ENCODE data around the gene NAMPT. TPM values are rescaled to one million over a fixed set of nuclear protein-coding genes. Genes with fewer than 3 reads are reported as not detected.

Gene NAMPT
- total and polyA plus RNA-seq, 9 of the 15 experiments (the other 6 are each of a cell fraction or from before 2014, with no cell fraction given): 41.1 to 160 (median 106) TPM

DNA sequence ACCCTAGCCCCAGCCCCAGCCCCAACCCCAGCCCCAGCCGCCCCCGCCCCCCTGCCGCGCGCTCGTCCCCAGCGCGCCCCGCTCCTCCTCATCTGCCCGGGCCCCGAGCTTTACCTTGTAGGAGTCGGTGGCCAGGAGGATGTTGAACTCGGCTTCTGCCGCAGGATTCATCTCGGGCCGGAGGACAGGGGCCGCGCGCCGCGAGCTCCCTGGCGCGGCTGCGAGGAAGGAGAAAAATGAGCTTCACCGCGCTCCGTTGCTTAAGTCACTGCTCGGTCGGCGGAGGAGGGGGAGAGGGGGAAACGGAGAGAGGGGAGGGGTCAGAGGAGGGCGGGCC, at the start of gene NAMPT (continued):
- TF ChIP-seq, protein P1, sequence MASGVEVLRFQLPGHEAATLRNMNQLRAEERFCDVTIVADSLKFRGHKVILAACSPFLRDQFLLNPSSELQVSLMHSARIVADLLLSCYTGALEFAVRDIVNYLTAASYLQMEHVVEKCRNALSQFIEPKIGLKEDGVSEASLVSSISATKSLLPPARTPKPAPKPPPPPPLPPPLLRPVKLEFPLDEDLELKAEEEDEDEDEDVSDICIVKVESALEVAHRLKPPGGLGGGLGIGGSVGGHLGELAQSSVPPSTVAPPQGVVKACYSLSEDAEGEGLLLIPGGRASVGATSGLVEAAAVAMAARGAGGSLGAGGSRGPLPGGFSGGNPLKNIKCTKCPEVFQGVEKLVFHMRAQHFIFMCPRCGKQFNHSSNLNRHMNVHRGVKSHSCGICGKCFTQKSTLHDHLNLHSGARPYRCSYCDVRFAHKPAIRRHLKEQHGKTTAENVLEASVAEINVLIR (CRISPR knock-in tag; IDR thresholded peaks at IDR 0.05): no peak
- TF ChIP-seq SREBF2 (CRISPR knock-in tag; IDR thresholded peaks at IDR 0.05) (no peak), SUPT5H (IDR thresholded peaks at IDR 0.05) (peak; percentile 79), HNRNPL (IDR thresholded peaks at IDR 0.05; ENCODE audit: low read depth, low read length) (no peak), ZNF212 (CRISPR knock-in tag; IDR thresholded peaks at IDR 0.05) (no peak), GTF2E2 (tag; IDR thresholded peaks at IDR 0.05) (peak; percentile 51; the same call in 1 of the 2 replicates), ZNF140 (CRISPR knock-in tag; IDR thresholded peaks at IDR 0.05) (no peak), ZNF589 (CRISPR knock-in tag; IDR thresholded peaks at IDR 0.05; ENCODE audit: low read depth) (peak; percentile 63; the same call in 1 of the 2 replicates), MBD2 (IDR thresholded peaks at IDR 0.05; ENCODE audit: borderline replicate concordance, low read depth) (no peak), HCFC1 (IDR thresholded peaks at IDR 0.05; ENCODE audit: low read depth, low read length) (no peak), SLC30A9 (CRISPR knock-in tag; IDR thresholded peaks at IDR 0.05) (no peak), PHF20 (IDR thresholded peaks at IDR 0.05; ENCODE audit: partially characterized antibody) (no peak)
- TF ChIP-seq, protein P2, sequence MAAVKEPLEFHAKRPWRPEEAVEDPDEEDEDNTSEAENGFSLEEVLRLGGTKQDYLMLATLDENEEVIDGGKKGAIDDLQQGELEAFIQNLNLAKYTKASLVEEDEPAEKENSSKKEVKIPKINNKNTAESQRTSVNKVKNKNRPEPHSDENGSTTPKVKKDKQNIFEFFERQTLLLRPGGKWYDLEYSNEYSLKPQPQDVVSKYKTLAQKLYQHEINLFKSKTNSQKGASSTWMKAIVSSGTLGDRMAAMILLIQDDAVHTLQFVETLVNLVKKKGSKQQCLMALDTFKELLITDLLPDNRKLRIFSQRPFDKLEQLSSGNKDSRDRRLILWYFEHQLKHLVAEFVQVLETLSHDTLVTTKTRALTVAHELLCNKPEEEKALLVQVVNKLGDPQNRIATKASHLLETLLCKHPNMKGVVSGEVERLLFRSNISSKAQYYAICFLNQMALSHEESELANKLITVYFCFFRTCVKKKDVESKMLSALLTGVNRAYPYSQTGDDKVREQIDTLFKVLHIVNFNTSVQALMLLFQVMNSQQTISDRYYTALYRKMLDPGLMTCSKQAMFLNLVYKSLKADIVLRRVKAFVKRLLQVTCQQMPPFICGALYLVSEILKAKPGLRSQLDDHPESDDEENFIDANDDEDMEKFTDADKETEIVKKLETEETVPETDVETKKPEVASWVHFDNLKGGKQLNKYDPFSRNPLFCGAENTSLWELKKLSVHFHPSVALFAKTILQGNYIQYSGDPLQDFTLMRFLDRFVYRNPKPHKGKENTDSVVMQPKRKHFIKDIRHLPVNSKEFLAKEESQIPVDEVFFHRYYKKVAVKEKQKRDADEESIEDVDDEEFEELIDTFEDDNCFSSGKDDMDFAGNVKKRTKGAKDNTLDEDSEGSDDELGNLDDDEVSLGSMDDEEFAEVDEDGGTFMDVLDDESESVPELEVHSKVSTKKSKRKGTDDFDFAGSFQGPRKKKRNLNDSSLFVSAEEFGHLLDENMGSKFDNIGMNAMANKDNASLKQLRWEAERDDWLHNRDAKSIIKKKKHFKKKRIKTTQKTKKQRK (IDR thresholded peaks at IDR 0.05; ENCODE audit: borderline replicate concordance, low read depth, low read length): no peak
- TF ChIP-seq, protein P3, sequence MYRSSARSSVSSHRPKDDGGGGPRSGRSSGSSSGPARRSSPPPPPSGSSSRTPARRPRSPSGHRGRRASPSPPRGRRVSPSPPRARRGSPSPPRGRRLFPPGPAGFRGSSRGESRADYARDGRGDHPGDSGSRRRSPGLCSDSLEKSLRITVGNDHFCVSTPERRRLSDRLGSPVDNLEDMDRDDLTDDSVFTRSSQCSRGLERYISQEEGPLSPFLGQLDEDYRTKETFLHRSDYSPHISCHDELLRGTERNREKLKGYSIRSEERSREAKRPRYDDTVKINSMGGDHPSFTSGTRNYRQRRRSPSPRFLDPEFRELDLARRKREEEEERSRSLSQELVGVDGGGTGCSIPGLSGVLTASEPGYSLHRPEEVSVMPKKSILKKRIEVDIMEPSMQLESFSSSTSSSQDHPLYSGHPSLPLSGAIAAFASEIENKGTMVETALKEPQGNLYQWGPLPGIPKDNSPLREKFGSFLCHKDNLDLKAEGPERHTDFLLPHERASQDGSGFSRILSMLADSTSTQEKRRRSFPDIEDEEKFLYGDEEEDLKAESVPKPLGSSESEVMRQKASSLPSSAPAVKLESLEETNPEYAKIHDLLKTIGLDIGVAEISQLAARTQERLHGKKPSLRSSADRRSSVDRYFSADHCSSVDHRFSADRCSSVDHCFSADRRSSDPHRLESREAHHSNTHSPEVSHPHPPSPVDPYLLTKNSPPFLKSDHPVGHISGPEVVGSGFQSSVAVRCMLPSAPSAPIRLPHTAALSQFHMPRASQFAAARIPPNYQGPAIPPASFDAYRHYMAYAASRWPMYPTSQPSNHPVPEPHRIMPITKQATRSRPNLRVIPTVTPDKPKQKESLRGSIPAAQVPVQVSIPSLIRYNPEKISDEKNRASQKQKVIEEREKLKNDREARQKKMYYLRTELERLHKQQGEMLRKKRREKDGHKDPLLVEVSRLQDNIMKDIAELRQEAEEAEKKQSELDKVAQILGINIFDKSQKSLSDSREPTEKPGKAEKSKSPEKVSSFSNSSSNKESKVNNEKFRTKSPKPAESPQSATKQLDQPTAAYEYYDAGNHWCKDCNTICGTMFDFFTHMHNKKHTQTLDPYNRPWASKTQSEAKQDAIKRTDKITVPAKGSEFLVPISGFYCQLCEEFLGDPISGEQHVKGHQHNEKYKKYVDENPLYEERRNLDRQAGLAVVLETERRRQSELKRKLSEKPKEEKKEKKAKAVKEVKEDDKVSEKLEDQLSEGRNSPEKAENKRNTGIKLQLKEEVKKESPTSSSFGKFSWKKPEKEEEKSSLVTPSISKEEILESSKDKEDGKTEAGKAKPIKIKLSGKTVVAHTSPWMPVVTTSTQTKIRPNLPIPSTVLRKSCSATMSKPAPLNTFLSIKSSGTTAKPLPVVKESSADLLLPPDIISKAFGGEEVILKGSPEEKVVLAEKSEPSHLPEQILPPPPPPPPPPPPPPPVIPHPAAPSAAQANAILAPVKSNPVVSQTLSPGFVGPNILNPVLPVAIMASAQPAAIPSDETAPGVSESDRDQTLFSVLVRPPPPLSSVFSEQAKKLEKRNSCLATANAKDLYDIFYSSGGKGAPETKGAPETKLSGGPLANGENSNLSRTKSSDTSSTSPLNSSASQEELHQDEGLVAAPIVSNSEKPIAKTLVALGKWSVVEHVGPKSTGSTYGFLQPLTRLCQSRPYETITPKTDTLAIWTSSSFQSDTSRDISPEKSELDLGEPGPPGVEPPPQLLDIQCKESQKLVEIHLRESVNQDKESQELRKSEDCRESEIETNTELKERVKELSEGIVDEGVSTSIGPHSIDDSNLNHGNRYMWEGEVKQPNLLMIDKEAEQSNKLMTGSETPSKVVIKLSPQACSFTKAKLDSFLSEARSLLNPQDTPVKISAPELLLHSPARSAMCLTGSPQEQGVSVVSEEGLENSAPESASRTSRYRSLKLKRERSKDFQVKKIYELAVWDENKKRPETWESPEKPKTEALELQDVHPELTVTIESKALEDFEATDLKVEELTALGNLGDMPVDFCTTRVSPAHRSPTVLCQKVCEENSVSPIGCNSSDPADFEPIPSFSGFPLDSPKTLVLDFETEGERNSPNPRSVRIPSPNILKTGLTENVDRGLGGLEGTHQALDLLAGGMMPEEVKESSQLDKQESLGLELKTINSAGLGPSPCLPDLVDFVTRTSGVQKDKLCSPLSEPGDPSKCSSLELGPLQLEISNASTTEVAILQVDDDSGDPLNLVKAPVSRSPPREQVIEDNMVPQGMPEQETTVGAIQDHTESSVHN (IDR thresholded peaks at IDR 0.05; ENCODE audit: borderline replicate concordance in 1 of 2, low read depth in 1 of 2): no peak
- TF ChIP-seq, protein P4, sequence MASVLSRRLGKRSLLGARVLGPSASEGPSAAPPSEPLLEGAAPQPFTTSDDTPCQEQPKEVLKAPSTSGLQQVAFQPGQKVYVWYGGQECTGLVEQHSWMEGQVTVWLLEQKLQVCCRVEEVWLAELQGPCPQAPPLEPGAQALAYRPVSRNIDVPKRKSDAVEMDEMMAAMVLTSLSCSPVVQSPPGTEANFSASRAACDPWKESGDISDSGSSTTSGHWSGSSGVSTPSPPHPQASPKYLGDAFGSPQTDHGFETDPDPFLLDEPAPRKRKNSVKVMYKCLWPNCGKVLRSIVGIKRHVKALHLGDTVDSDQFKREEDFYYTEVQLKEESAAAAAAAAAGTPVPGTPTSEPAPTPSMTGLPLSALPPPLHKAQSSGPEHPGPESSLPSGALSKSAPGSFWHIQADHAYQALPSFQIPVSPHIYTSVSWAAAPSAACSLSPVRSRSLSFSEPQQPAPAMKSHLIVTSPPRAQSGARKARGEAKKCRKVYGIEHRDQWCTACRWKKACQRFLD (CRISPR knock-in tag; IDR thresholded peaks at IDR 0.05): no peak

Measured in K562 (cell line).